Subcutaneous abdominal adipose tissue (tissue), 5 donors: Measurements from ENCODE around the gene ADRM1.

Source experiments
- H3K27ac ChIP-seq: one replicate; pipeline ENCODE4 v1.7.0; 2013; ENCODE audit warnings: low read depth, mild to moderate bottlenecking, inconsistent platforms, low read length, moderate library complexity
- H3K27me3 ChIP-seq, 5 donors: one replicate each; pipeline ENCODE4 v1.7.0; 2013; ENCODE audit warnings: low read length in 5 of 5, inconsistent platforms in 1 of 5; ENCODE audit not compliant: control insufficient read depth in 5 of 5, insufficient read depth in 4 of 5
- H3K36me3 ChIP-seq, 5 donors: one replicate each; pipeline ENCODE4 v1.7.0; 2013; ENCODE audit warnings: low read length in 5 of 5; ENCODE audit not compliant: control insufficient read depth in 5 of 5, insufficient read depth in 5 of 5
- H3K4me1 ChIP-seq, 5 donors: one replicate each; pipeline ENCODE4 v1.7.0; 2013; ENCODE audit warnings: low read length in 5 of 5, mild to moderate bottlenecking in 3 of 5, moderate library complexity in 1 of 5; ENCODE audit not compliant: control insufficient read depth in 5 of 5, insufficient read depth in 5 of 5
- H3K4me3 ChIP-seq, 5 donors: one replicate each; pipeline ENCODE4 v1.7.0; 2013; ENCODE audit warnings: low read length in 5 of 5, low read depth in 1 of 5
- H3K9ac ChIP-seq, 5 donors: one replicate each; pipeline ENCODE4 v1.7.0; 2013; ENCODE audit warnings: low read length in 5 of 5, mild to moderate bottlenecking in 4 of 5, moderate library complexity in 3 of 5
- H3K9me3 ChIP-seq, 5 donors: one replicate each; pipeline ENCODE4 v1.7.0; 2013; ENCODE audit warnings: low read length in 5 of 5; ENCODE audit not compliant: control insufficient read depth in 5 of 5
- donor health status: healthy.
- donor health status: healthy.
- donor health status: healthy.
- donor health status: healthy.
- donor health status: healthy.

The ADRM1 gene

DNA sequence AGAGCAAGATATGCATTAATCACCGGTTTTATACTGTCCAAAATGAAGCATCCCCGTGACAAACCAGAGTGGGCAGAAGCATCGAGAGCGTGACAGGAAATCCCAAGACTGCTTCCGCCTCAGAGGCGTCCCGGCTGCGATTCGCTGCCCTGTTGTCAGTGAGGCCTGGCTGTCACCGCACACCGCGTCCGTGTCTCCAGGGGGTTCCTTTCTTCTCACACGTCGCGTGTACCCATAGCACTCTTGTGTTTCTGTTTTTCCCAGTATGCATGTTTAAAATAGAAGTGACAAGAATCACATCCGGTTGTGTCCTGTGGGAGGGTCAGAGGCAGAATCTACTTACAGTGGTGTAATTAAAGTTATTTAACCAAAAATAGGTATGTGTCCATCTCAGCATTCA lies 8.3 kb upstream of the ADRM1 start:
- Histone ChIP-seq H3K27ac (no peak overlapping the region), H3K4me1 (peaks cover 0 to 6% (median 0%) of the 10 kb centered on the region in 5 donors), H3K4me3 (no peak overlapping the region), H3K27me3 (no peaks in the 10 kb centered on the region), H3K9ac (no peak overlapping the region), H3K9me3 (no peaks in the 10 kb centered on the region), H3K36me3 (peaks cover 3 to 67% (median 57%) of the 10 kb centered on the region in 5 donors)

GRCh38 chr20:62296724-62297448 lies 5.9 kb upstream of the ADRM1 start:
- Histone ChIP-seq H3K9me3 (no peaks in the 10 kb centered on the region), H3K36me3 (peaks cover 3 to 49% (median 41%) of the 10 kb centered on the region in 5 donors), H3K4me3 (no peak overlapping the region), H3K9ac (no peak overlapping the region), H3K4me1 (peaks cover 0 to 6% (median 0%) of the 10 kb centered on the region in 5 donors), H3K27me3 (no peaks in the 10 kb centered on the region), H3K27ac (no peak overlapping the region)

DNA sequence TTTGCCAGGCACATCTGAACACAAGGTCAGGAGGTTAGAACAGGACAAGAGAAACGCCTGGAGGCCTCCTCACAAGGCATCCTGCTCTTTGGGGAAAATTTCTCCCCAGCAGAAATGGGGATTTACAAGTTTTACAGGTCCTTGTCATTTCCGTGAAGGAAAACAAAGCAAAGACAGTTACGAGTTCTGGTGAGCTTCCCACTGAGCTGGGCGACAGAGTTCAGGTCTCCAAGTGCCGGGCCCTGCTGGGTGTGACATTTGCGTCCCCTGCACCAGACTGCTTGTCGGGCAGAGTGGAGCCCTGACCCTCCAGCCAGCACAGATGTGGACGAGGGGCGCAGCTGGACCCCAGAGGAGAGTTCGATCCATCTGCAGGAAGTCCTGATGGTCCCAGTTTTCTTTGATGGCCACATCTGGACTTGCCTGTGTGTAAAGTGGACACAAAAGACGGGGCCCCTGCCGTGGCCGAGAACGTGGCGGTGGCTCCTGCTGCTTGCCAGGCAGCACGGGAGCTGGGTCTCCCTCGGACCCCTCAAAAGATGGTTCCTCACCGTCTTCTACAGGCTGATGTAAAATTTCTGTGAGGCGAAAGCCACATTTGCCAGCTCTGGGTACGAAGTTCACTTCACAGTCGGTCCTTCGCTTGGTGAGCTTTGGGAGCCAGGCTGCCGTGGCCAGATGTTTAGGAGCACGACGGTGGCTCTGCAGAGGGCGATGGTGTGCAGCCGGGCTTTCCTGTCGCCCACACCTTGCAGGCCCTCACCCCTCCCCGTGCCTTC lies 5.2 kb upstream of the ADRM1 start:
- H3K9ac ChIP-seq = no peak overlapping the region
- H3K27ac ChIP-seq = no peak overlapping the region
- no peak overlapping the region for H3K4me3 ChIP-seq
- peaks cover 3 to 44% (median 35%) of the 10 kb centered on the region in 5 donors for H3K36me3 ChIP-seq
- no peaks in the 10 kb centered on the region for H3K27me3 ChIP-seq
- H3K9me3 ChIP-seq = no peaks in the 10 kb centered on the region
- peaks cover 0 to 7% (median 0%) of the 10 kb centered on the region in 5 donors for H3K4me1 ChIP-seq

GRCh38 chr20:62298577-62299249 lies 4.1 kb upstream of the ADRM1 start:
- no peak overlapping the region for H3K27ac ChIP-seq
- H3K27me3 ChIP-seq = no peaks in the 10 kb centered on the region
- H3K36me3 ChIP-seq = peaks cover 3 to 37% (median 28%) of the 10 kb centered on the region in 5 donors
- no peak overlapping the region for H3K4me3 ChIP-seq
- peaks cover 0 to 12% (median 4%) of the 10 kb centered on the region in 5 donors for H3K4me1 ChIP-seq
- H3K9me3 ChIP-seq = no peaks in the 10 kb centered on the region
- no peak overlapping the region for H3K9ac ChIP-seq

DNA sequence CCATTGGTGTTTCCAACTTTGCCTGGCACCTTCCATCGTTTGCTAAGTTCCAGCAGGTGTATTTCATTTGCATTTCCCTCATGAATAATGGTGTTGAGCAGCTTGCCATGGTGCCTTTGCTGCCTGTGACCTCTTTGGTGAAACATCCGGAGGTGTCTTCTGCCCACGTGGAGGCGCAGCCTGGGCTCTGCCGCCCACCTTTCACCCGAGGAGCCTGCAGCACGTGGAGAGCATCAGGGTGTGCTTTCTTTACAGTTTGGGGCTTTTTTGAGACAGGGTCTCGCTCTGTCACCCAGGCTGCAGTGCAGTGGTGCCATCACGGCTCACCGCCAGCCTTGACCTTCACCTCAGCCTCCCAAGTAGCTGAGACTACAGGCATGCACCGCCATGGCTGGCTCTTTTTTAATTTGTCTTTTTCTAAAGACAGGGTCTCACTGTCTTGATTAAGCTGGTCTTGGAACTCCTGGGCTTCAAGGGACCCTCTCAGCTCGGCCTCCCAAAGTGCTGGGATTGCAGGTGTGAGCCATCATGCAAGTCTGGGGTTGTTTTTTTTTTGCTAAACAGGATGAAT lies 3.0 kb upstream of the ADRM1 start:
- Histone ChIP-seq H3K4me3 (no peak overlapping the region), H3K9me3 (no peaks in the 10 kb centered on the region), H3K9ac (no peak overlapping the region), H3K36me3 (peaks cover 0 to 33% (median 24%) of the 10 kb centered on the region in 5 donors), H3K4me1 (peaks cover 6 to 22% (median 15%) of the 10 kb centered on the region in 5 donors), H3K27ac (no peak overlapping the region), H3K27me3 (no peaks in the 10 kb centered on the region)

DNA sequence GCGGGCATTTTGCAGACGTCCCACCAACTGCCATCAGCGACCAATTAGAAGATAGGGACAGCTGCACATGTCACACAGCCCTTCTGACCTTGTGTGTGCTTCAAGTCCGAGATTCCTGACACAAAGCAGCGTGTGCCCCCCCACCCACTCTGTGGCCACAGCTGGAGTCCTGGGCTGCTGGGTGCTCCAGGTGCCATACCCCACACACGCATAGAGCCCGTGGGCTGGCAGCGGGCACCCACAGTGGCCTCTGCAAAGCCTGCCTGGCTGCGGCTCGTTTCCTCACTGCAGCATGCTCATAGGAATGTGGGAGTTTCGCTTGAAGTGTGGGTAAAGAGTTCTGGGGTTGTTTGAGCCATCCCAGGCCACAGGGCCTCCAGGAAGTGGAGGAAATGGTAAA lies 2.5 kb upstream of the ADRM1 start:
- Histone ChIP-seq H3K9ac (no peak overlapping the region), H3K4me1 (peaks cover 6 to 28% (median 21%) of the 10 kb centered on the region in 5 donors), H3K4me3 (no peak overlapping the region), H3K36me3 (peaks cover 0 to 35% (median 25%) of the 10 kb centered on the region in 5 donors), H3K9me3 (no peaks in the 10 kb centered on the region), H3K27me3 (no peaks in the 10 kb centered on the region), H3K27ac (no peak overlapping the region)

GRCh38 chr20:62301111-62301668 lies 1.6 kb upstream of the ADRM1 start:
- H3K27ac ChIP-seq = no peak overlapping the region
- no peak overlapping the region for H3K9ac ChIP-seq
- H3K27me3 ChIP-seq = no peaks in the 10 kb centered on the region
- no peaks in the 10 kb centered on the region for H3K9me3 ChIP-seq
- peaks cover 6 to 35% (median 28%) of the 10 kb centered on the region in 5 donors for H3K4me1 ChIP-seq
- H3K36me3 ChIP-seq = peaks cover 0 to 35% (median 26%) of the 10 kb centered on the region in 5 donors
- peak overlapping the region in 1 of 5 donors; percentile 90 for H3K4me3 ChIP-seq

DNA sequence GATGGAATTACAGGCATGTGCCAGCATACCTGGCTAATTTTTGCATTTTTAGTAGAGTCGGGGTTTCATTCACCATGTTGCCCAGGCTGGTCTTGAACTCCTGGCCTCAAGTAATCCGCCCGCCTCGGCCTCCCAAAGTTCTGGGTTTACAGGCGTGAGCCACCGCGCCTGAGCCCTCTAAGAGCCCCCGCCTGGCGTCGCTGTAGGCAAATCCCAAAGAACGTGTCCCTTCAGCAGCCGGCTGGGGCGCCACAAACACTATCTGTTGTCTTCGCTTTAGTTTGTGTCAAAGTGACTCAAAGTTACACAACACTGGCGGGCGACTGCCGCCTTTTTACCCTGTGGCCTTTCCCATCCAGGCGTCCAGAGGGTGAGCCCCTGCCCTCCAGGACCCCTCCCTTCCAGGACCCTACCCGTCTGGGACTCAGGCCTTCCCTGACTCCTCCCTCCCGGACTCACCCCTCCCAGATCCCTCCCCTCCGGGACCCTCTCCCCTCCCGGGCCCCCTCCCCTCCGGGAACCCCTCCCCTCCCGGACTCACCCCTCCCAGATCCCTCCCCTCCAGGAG lies 940 bp upstream of the ADRM1 start:
- no peaks in the 10 kb centered on the region for H3K9me3 ChIP-seq
- peak overlapping the region in 3 of 5 donors; percentile 38 to 98 (median 94) for H3K9ac ChIP-seq
- peaks cover 6 to 35% (median 28%) of the 10 kb centered on the region in 5 donors for H3K4me1 ChIP-seq
- peaks cover 0 to 37% (median 27%) of the 10 kb centered on the region in 5 donors for H3K36me3 ChIP-seq
- H3K27ac ChIP-seq = peak overlapping the region; percentile 100
- H3K27me3 ChIP-seq = no peaks in the 10 kb centered on the region
- peak overlapping the region; percentile 55 to 91 (median 77) for H3K4me3 ChIP-seq

GRCh38 chr20:62303062-62303339 lies 204 bp downstream of the ADRM1 start:
- Histone ChIP-seq H3K36me3 (peaks cover 0 to 40% (median 37%) of the 10 kb centered on the region in 5 donors), H3K4me3 (peak overlapping the region in 4 of 5 donors; percentile 88 to 91 (median 90)), H3K27ac (peak overlapping the region; percentile 100), H3K9ac (peak overlapping the region in 4 of 5 donors; percentile 88 to 98 (median 89)), H3K9me3 (no peaks in the 10 kb centered on the region), H3K4me1 (peaks cover 6 to 31% (median 28%) of the 10 kb centered on the region in 5 donors), H3K27me3 (no peaks in the 10 kb centered on the region)
